ENCODE data around the gene SMCR8.

- no peak for TF ChIP-seq CTCF (IDR thresholded peaks at IDR 0.05)
- TF ChIP-seq POLR2A (IDR thresholded peaks at IDR 0.05), result no peak
Measured at GRCh38 chr17:18331879-18332278, 16.8 kb downstream of the SMCR8 start.

Measured in body of pancreas (tissue), 4 donors.